H1 (cell line): ENCODE data around the gene DDN. TPM values are rescaled to one million over a fixed set of nuclear protein-coding genes. Genes with fewer than 3 reads are reported as not detected.

Source experiments
- CREB1 ChIP-seq: IDR thresholded peaks from 2 replicates; pipeline ENCODE4 v1.6.1; 2012; ENCODE audit warnings: inconsistent platforms
- MAFK ChIP-seq: IDR thresholded peaks from 2 replicates; pipeline ENCODE4 v1.6.1; 2012; ENCODE audit warnings: low read depth, mild to moderate bottlenecking, improper control_type of control experiment, low read length
- MAX ChIP-seq: IDR thresholded peaks from 2 replicates; pipeline ENCODE4 v1.6.1; 2012; ENCODE audit warnings: inconsistent platforms
- SP1 ChIP-seq: IDR thresholded peaks from 2 replicates; pipeline ENCODE4 v1.6.1; 2011; ENCODE audit warnings: low read depth, low read length
- polyA plus RNA-seq, 7 experiments: library from polyadenylated mRNA; depleted of rRNA in 3 of 7; stranded (reverse) in 5 of 7; unstranded in 2 of 7; fragments of >200 nt in 5 of 7; fragments of 200-250 nt in 2 of 7; gene quantifications; 1 replicate in 5 of 7; 2 replicates in 1 of 7; 4 replicates in 1 of 7; pipeline versions ENCODE4 v1.2.1 to v1.2.3, GENCODE V29; 2011 to 2013; ENCODE audit warnings: missing spikeins in 2 of 7, mixed read lengths in 2 of 7
- total RNA-seq: library from RNA; stranded (reverse); fragmentation: NEBNext Ultra II Directional; extraction: Animal tissue kit (Norgen Biotek cat#: 25700); gene quantifications from 2 replicates; pipeline ENCODE4 v1.2.1, GENCODE V29; 2021

Gene DDN
- total and polyA plus RNA-seq, 2 of the 8 experiments (the other 6 are each of a cell fraction or from before 2014, with no cell fraction given), result 0.14 to 0.30 TPM

GRCh38 chr12:48966177-48966895, 32.8 kb downstream of the DDN start (continued):
- no peak for TF ChIP-seq MAX
- TF ChIP-seq SP1, result no peak
- TF ChIP-seq MAFK, result no peak
- no peak for TF ChIP-seq CREB1
